NCI-H2107 treated with DMSO at 0.1 percent for 48 hours (cell line): ENCODE data around the gene ERVMER34-1.

Experiments used
- DNase-seq: peaks from one replicate; lab custom pipeline; 2025; ENCODE audit not compliant: unreplicated experiment; lab: John Stamatoyannopoulos, UW

The ERVMER34-1 gene, protein sequence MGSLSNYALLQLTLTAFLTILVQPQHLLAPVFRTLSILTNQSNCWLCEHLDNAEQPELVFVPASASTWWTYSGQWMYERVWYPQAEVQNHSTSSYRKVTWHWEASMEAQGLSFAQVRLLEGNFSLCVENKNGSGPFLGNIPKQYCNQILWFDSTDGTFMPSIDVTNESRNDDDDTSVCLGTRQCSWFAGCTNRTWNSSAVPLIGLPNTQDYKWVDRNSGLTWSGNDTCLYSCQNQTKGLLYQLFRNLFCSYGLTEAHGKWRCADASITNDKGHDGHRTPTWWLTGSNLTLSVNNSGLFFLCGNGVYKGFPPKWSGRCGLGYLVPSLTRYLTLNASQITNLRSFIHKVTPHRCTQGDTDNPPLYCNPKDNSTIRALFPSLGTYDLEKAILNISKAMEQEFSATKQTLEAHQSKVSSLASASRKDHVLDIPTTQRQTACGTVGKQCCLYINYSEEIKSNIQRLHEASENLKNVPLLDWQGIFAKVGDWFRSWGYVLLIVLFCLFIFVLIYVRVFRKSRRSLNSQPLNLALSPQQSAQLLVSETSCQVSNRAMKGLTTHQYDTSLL

DNA sequence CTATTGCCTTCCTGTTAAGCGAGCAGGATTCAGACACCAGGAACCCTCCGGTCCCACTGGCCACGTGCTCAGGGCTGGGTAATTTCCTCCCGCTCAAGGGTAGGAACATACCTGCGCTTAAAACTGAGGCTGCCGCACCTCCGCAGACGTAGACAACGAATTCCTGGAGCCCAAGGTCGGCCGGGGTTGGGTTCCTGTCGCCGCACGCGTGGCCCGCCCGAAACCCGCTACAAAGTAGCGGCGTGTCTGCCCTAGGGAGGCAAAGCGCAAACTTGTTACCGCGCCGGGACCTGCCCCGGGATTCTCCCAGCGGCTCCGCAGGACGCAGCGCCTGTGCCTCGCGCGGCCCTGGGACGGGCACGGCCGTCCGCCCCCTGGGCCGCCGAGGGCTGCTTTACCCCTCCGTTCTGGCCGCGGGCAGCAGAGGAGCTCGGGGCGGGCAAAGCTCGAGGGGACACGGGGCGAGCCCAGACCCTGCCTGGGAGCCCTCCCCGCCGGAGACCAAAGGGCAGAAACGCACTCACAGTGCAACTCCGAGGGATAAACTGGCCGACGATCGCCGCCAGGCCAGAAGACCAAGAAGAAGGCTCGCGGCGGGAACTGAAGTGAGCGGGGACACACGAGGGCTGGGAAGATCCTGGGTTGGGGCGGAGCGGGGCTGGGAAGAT is at the start of gene ERVMER34-1:
Gene ERVMER34-1, minus strand, starts transcription at position 607 of the 668 bp plus-strand sequence. CDS start 5,905 bp downstream, outside the sequence.
- DNase-seq = no peak

DNA sequence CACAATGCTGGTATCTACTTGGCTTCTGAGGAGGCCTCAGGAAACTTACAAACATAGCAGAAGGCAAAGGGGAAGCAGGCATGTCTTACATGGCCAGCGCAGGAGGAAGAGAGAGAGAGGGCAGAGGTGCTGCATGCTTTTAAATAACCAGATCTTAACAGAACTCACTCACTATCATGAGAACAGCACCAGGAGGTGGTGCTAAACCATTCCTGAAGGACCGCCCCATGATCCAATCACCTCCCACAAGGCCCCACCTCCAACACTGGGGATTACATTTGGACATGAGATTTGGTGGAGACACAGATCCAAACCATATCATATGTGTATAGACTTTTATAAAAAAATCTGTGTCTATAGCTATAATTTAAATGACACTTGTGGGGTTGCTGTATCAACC is 48.6 kb upstream of the ERVMER34-1 start:
- no peak for DNase-seq

DNA sequence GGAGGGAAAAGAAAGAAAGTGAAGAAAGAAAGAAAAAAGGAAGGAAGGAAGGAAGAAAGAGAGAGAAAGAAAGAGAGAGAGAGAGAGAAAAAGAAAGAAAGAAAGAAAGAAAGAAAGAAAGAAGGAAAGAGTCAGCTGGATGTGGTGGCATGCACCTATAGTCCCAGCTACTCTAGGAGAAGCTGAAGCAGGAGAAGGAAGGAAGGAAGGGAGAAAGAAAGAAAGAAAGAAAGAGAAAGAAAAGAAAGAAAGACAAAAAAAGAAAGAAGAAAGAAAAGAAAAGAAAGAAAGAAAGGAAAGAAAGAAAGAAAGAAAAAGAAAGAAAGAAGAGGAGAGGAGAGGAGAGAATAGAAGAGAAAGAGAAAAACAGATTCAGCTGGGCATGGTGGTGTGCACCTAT is 44.3 kb upstream of the ERVMER34-1 start:
- no peak for DNase-seq

DNA sequence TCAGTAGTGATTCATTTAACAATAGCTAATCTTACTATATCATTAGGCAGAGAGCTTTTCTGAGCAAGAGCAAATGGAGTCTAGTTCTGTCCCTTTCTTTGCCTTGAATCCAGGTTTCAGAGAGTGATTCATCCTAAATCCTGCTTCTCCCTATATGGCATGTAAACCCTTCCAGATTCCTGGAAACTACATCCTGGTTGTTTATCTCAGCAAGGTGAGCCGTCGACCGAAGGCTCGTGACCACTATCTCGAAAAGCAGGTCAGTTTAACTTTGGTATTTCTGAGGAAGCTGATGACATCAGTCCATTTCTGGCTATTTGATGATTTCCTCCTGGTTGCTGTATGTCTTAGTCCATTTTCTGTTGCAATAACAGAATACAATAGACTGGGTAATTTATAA is 40.7 kb upstream of the ERVMER34-1 start:
- DNase-seq = no peak

DNA sequence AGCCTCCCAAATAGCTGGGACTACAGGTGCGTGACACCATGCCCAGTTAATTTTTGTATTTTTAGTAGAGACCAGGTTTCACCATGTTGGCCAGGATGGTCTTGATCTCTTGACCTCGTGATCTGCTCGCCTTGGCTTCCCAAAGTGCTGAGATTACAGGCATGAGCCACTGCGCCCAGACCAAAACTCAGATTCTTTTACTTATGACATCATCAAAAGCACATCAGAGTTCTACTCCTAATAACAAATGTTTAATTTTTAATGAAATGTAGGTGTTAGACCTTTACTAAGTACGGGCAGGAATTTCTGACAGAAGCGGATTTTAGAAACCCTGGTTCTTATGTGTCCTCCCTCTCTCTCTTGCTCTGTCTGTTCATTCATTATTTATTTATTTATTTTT is 38.5 kb upstream of the ERVMER34-1 start:
- no peak for DNase-seq

DNA sequence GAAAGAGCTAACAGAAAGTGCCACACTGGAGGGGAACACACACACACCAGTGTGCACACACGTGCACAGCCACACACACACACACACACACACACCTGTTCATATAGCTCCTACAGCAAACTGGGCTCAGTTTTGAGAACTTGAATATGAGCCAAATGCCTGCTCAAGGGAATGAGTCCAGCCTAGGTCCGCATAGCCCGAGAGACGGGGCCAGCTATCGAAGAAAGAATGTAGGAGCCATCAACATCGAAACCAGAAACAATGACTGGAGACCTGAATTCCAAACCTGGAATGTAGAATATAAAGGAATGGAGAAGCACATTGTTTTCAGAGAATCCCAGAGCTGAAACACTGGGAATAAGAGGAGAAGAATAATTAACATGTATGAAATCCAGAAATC is 37.6 kb upstream of the ERVMER34-1 start:
- no peak for DNase-seq

DNA sequence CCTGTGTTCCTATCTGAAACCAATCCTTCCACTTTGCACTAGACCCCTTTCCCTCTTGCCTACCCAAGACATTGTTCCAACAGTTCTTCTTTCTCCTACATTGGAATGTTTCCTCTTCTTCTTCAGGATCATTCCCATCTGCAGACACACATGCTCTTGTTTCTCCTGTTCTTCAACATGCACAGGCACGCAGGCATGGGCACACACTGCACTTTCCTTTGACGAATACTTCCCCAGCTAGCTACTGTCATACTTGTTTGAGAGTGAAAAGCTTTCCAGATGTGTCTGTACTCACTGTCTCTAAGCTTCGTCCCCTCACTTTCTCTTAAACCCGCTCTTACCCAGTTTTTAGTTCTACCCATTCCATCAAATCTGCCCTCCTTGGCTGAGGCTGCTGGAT is 31.8 kb upstream of the ERVMER34-1 start:
- DNase-seq = no peak

DNA sequence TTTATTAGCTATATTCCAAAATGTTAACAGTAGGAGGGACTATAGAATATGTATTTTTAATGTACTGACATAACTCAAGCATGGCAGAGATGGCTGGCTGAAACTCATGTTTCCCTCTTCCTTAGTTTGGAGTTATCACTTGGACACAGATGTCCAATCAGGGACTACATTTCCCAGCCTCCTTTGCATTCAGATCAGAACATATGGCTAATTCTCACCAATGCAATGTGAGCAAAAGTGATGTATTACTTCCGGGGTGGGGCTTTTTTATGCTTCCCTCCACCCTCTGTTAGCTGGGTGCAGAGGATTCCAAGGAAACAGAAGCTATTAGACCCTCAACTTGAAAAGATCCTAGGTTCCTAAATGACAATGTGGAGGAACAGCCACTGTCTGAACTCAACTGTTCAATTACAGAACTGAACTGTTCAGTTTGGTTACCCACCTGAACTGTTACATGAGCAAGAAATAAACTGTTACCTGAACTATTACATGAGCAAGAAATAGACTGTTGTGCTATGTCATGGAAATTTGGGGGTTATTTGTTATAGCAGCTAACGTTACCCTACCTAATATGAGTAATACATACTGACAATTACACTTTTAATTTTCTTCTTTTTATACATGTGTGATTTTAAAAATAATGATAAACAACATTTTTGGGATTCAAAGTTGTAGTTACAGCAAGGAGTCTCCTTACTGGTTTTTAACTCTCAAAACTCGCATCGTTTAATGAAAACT is 29.6 kb upstream of the ERVMER34-1 start:
- DNase-seq = no peak

DNA sequence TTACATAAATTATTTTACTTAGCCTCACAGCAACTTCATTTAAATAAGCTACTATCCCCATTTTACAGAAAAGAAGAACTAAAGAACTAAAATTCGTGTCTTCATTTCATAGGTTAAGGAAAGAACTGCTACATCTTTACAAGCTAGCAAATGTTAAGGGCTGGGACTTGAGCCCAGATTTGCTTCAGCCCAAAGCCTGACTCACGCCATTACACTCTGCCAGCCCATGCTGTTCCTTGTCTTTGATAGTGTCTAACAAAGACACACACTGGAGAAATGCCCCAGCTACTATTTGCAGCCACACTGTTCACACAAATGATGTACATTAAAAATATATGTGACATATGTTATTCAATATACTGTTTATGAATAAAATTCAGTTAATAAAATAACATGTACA is 29.0 kb upstream of the ERVMER34-1 start:
- DNase-seq = no peak

DNA sequence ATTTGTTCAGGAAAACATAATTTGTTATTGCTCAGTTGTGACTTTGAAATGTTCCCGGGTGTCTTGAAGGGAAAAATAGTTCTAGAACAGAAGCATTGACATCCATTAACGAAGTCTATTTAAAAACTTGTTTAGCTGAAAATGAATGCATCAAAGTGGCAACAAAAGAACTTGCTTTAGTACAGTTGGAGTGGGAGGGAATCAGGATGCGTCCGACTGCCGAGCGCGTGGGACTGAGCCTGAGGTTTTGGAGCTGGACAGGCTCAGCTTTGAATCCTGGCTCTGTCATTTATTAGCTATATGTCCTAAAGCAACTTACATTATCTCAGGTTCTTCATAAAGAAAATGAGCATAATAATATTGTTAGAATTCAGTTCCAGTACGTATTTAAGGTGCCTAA is 9.0 kb upstream of the ERVMER34-1 start:
- no peak for DNase-seq

DNA sequence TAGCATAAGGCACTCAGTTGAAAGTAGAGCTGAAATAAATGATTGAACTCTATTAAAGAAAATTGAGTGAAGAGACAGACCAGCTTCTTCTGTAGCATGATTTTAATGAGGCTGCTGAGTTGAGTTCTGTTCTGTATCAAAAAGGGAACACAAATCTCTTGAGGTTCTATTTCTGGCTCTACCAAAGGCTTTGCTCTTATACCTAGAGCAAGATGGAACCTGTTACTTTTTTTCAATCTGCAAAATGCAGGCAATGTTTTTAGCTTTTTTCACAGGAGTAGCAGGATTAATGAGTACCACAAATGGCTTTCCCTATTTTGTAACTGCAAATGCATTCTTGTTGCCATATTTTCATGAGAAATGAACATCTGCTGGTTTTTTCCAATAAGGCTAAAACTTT is 4.2 kb upstream of the ERVMER34-1 start:
- no peak for DNase-seq

DNA sequence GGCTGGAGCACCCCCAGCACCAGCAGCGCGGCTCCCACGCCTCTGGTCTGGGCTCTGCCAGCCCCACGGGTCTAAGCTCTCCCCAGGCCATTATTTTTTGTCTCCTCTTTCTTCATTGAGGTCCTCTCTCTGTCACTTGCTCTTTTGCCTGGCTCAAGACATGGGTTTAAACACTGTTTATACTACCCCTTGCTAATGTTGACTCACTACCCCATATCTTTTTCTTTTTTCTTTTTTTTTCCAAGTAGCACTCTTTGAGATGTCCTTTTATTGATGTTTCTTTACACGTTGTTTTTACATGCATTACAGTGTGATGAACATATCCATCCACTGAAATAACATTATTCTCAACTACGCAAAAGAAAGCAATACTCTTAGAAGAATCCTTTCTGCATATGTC is 1.7 kb upstream of the ERVMER34-1 start:
- no peak for DNase-seq

DNA sequence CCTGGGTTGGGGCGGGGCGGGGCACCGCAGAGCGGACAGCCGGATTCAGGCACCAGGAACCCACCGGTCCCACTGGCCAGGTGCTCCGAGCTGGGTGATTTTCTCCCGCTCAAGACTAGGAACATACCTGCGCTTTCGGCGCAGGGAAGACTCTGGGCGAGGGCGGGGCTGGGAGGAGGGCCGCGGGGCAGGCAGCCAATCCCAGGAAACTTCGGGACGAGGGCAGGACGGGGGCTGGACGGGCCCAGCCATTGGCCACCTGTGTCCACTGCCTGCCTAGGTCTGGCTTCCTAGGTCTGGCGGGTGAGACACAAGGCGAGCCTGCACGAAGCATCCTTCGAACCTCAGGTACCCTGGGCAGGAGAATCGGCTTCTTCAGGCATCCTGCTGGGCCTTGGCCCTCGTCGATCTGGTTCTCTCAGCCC is 274 bp upstream of the ERVMER34-1 start:
- no peak for DNase-seq

DNA sequence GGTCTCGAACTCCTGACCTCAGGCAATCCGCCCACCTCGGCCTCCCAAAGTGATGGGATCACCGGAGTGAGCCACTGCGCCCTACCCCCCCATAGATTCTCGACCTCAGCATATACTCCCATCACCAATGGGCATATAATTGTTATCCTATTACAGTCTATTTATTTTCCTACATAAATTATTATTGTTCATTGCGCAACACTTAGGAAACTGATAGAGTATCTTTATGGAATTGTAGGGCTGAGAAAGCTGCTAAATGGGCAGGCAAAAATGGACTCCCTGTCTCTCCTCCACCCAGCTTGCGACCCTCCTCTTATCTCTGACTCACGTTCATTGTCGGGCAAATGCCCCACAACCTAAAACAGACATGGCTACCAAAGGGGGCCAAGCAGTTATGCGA is 1.0 kb downstream of the ERVMER34-1 start:
- no peak for DNase-seq

DNA sequence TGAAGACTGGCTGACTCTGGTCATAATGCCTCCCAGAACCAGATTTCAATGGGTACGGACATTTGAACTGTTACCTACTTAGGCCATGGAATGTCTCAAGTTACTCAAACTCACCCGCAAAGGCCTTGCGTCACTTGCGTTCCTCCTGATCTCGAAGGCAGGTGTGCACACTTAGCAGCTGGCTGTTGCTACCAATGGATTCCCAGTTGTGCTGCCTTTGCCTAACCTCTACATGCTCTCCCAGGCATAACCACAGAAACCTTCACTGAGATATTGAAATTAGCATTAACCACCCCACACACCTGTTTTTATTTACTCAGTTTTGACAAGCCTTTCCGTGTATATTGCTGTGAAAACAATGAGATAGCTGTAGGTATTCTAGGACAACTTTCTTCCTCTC is 2.8 kb downstream of the ERVMER34-1 start:
- peak; percentile 78 for DNase-seq

DNA sequence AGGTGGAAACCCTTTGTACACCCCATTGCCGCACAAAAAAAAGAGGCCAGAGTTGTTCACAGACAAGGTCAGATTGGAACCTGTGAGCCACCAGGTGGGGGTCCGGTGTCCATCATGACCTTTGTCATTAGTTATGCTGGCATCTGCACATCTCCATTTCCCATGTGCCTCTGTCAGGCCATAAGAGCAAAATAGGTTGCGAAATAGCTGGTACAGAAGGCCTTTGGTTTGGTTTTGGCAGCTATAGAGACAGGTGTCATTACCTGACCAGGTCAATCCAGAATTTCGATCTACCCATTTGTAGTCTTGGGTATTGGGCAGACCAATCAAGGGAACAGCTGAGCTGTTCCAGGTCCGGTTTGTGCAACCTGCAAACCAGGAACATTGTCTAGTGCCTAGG is 6.6 kb downstream of the ERVMER34-1 start:
- DNase-seq = no peak

DNA sequence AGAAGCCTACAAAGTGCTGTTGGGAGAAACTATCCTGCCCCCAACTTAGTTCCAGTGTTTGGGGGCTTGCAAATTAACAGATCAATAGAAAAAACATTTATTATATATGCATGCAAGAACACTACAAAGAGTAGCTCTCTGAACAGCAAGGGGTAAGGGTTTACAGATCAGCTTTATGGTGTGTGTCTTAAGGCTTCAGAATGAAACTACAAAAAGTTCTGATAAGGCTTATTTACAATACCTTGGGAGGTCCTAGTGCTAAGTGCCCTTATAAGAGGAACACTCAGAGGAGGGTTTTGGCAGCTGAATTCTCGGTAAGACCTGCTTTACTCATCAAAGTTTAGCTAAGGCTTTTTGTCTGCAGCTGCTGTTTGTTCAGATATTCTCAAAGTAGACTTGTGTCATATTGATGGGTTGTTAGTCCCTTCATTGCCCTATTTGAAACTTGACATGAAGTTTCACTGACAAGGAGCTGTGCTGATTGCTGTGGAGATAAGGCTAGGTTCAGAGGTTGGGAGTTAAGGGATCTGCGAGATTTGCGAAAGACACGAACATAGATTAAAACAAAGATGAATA is 7.7 kb downstream of the ERVMER34-1 start:
- DNase-seq = no peak

DNA sequence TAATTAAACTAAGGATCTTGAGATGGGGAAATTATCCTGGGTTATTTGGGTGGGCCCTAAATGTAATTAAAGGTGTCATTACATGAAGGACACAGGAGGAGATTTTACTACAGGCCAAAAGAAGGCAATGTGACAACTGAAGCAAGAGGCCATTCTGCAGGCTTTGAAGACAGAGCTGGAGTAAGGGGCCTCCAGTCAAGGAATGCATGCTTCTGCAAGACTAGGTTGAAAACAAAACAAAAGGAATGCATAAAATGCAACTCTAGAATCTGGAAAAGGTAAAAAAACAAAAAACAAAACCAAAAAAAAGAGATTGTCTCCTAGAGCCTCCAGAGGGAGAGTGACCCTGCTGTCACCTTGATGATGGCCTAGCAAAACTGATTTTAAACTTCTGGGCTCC is 21.6 kb downstream of the ERVMER34-1 start:
- no peak for DNase-seq

DNA sequence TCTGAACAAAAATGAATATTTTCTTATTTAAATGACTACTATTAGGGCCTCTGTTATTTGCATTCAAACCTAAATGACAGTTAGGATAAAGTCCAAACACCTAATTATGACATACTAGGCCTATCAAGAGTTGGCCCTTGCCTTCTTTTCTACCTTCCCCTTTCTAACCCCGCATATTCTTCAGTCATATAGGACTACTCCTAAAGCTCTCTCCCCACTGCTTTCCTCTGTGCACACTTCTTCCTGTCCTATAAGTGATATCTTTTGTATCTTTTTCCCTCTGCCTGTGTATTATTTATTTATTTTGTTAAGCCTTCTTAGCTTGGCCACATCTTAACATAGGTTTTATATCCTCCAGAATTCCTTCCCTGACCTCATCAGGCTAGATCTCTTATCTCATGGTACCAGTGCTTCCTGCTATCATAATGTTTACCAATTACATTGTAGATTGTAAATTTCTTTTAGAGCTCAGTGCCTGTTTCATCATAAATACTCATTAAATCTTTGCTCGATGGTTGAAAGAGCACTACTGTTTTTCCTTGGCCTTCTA is 22.5 kb downstream of the ERVMER34-1 start:
- DNase-seq = no peak

DNA sequence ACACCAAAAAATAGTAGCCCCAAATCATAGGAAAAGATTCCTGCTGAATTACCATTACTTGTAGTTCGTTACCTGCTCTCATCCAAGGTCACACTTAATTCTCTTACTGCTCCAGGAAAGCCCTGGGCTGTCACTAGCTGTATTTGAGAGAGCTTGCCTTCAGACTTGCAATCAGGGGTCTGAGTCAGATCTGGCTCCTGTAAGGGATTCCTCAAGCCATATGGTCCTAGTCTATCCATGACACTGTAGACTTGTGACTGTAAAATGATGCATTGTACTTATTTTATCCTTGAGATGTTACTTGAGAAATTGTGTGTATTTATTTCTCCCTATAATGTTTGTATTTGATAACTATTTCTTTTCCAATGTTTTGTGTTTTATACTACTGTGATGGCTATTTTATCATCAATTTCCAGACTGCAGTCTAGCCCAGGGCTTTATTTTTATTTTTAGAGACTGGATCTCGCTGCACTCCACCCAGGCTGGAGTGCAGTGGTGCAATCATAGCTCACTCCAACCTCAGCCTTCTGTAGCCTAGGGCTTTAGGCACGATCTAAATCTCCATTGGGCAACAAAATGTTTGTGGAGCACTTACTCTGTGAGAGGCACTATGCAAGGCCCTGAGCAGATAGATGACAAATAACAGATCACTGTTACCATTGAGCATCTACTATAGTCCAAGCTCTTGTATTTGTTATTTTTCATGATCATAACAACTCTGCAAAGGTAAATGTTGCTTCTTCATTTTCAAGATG is 24.2 kb downstream of the ERVMER34-1 start:
- DNase-seq = no peak
